Stimulated activated CD4-positive, alpha-beta T cell treated with anti-CD3 and anti-CD28 coated beads, Interleukin-1b, Interleukin-23, amount 100 ng/mL, for 4 hours (primary cell): ENCODE measurements around the gene KCNJ16.

Experiments
- DNase-seq, 2 donors: peaks; one replicate each; pipeline ENCODE4 v3.0.0-alpha.2; 2020; ENCODE audit warnings: low read depth in 2 of 2

KCNJ16 gene

DNA sequence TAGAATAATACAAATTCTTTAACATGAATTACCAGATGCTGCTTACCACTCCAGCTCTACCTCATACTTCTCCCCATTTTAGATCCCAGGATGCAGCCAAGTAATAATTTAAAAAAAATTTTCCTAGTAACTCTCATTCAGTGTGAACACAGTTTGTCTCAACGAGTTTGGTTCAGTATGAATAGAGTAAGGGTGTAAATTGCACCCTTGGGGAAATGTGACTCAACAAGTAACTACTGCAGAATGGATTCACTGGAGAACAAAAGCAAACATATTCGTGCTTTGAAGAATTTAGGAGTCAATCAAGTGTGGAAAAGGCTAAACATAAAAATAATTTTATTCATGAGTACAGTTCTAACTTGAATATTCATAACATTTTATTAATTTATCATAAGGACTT, 23.0 kb downstream of the KCNJ16 start:
- no peak for DNase-seq

DNA sequence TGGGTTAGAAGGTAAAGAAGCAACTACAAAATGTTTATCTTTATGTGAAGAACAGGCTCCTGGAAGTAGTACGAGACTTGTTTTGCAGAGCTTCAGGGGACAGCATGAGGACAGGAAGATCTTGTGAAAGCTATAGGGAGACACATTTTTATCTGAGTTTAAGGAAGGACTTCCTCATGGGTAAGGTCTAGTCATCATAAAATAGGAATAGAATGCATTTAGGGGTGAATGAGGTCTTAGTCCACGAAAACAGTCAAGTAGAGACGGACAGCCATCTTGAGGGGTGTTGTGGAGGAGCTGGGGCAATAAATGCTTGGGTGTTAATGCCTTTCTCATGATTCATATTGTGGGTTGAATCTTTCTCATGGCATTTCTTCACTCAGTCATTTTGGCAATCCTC, 24.3 kb downstream of the KCNJ16 start:
- DNase-seq: no peak

DNA sequence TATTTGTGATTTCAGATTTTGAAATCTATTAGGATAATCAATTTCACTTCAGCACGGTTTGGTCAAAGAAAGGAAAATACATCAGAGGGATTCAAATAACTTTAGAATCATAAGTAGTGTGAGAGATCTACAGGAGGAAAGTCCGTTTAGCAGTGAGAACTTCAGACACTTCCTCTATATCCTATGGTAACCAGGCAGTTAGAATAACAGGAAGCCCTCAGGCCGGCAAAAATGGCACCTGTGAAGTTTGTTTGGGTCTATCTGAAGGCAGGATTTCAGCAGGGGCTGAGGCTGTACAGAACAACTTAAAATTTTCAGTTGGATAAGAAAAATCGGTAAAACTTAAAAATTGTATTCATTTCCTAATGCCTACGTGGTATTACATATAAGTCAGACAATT, 24.9 kb downstream of the KCNJ16 start:
- no peak for DNase-seq

- no peak for DNase-seq
These were observed 26.0 kb downstream of the KCNJ16 start for GRCh38 chr17:70100983-70101382.

DNA sequence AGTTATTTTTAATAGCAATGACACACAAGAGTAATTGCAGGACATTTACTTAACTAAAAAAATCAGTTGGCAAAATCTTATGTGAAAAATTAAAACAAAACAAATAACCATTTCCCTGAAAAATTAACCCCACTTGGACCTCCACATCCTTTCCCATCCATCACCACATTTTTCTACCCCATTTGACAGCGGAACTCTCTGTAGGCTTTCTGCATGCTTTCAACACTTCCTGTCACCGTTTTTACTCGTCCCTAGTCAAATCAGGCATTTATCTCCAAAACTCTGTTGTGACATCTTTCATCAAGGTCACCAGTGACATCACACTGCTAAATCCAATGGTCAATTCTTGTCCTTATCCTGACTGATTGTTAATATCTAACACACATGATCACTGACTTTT, 27.5 kb downstream of the KCNJ16 start:
- DNase-seq: no peak

DNA sequence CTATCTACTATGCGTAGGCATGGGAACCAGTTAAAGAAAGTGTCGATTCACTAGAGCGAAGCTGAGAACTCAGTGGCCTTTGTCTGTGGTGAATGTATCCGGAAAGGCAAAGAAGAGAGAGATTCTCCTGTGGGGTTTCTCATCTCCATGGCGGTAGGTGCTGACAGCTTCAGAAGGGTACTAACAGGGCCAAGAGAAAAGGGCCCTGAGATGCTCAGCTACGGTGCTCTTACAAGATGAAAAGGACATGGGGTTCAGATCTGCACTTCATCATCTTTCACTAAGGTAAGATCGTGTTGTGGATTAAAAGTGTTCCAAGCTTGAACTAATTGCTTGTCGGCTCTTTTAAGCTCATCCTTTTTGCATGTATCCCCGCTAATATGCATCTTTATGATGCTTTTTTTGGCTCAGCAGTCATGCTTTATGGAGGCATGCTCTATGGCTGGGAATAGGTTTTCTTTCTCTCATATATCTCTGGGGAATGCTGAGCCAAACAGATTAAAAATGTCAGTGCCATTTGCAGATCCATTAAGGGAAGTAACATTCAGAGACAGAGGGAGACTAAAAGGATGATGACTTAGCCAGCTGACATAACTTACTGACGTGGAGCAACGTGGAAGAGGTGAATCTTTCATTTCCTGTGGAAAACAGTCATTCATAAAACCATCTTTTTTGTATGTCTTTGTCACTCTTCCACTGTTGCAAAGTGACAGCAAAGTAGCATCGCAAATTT, 29.9 kb downstream of the KCNJ16 start:
- no peak for DNase-seq

GRCh38 chr17:70105641-70106040, 30.6 kb downstream of the KCNJ16 start:
- DNase-seq: no peak

GRCh38 chr17:70106551-70106950, 31.5 kb downstream of the KCNJ16 start:
- DNase-seq: no peak

GRCh38 chr17:70107441-70107840, 32.4 kb downstream of the KCNJ16 start:
- DNase-seq: no peak

GRCh38 chr17:70107904-70108565, 33.0 kb downstream of the KCNJ16 start:
- no peak for DNase-seq

DNA sequence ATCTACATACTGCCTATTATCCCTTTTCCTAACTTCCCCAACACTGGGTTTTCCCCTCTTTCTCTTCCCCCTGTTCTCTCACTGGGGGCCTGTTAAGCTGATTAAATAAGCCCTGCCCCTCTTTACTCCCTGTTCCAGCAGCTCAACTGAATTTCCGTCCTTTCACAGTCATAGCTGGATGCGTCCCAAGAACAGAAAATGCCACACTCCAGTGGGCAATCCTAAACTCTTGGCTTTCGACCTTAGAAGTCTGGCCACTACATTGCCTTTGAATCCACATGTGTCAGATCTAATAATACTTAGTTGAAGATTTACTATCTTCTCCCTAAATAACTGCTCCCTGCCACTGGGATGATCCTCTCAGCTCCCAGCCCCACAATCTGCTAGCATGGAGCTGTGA, 34.5 kb downstream of the KCNJ16 start:
- no peak for DNase-seq

- DNase-seq: no peak
These were observed 35.4 kb downstream of the KCNJ16 start for GRCh38 chr17:70110443-70110880.

DNA sequence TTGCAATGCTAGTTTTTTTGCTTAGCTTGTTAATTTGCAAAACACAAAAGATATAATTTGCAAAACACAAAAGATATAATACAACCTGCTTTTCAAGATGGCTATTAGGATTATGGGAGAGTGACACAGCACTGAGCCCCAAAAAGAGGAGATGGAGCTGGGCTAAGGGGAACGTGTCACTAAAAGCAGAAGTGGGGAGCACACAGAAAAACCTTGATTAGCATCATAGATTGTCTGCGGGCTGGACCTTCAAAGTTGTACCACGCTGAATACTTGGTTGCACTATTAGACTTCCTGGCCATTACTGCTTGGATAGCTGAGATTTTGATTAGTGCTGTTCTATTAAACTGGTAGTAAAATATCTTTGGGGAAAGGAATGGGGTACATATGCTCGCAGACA, 36.2 kb downstream of the KCNJ16 start:
- DNase-seq: no peak

- no peak for DNase-seq
These were observed 39.4 kb downstream of the KCNJ16 start for GRCh38 chr17:70114405-70114804.

GRCh38 chr17:70115126-70115525, 40.1 kb downstream of the KCNJ16 start:
- no peak for DNase-seq

GRCh38 chr17:70116919-70117318, 41.9 kb downstream of the KCNJ16 start:
- no peak for DNase-seq

DNA sequence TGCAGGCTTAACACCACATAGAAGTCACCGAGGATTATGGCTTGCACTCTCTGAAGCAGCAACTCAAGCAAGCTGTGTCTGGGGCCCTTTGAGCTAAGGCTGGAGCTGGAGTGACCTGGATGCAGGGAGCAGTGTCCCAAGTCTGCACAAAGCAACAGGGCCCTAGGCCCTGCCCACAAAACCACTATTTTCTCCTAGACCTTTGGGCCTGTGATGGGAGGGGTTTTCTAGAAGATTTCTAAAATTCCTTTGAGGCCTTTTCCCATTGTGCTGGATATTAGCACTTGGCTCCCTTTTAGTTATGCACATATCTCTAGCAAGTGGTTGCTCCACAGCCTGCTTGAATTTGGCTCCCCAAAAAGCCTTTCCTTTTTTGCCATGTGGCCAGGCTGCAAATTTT, 44.5 kb downstream of the KCNJ16 start:
- DNase-seq: no peak

DNA sequence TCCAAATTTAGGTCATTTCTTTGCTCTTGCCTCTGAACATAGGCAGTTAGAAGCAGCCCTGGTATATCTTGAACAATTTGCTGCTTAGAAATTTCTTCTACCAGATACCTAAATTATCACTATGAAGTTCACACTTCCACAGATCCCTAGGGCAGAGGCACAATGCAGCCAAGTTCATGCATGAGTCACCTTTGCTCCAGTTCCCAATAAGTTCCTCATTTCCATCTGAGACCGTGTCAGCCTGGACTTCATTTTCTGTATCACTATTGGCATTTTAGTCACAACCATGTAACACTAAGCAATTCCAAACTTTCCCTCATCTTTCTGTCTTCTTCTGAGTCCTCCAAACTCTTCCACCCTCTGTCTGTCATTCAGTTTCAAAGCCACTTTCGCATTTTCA, 45.0 kb downstream of the KCNJ16 start:
- DNase-seq: no peak

GRCh38 chr17:70120425-70120824, 45.4 kb downstream of the KCNJ16 start:
- no peak for DNase-seq

GRCh38 chr17:70121126-70121525, 46.1 kb downstream of the KCNJ16 start:
- DNase-seq: no peak

GRCh38 chr17:70123193-70123592, 48.2 kb downstream of the KCNJ16 start:
- DNase-seq: no peak

DNA sequence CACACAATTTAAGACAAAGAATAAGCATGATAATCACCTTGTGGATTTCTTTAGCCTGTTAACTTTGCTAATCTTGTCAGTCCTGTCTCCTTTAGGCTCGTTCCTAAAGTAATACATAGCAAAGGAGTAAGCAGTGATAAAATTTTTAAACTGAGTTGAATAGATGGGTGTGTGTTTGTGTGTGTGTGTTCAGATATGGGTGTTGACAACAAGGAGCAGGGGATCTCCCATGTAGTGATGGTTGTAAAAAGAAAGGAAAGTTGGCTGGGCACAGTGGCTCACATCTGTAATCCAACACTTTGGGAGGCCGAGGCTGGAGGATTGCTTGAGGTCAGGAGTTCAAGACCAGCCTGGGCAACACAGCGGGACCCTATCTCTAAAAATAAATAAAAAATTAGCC, 49.7 kb downstream of the KCNJ16 start:
- no peak for DNase-seq

- no peak for DNase-seq
These were observed 52.3 kb downstream of the KCNJ16 start for GRCh38 chr17:70127221-70127873.
